Immature natural killer cell (primary cell): ENCODE data around the gene ZSWIM6. TPM values are rescaled to one million over a fixed set of nuclear protein-coding genes. Genes with fewer than 3 reads are reported as not detected.
A peak's percentile ranks its signal among the peaks of the same experiment; 100 is the strongest.

ENCODE experiments used
- DNase-seq, 3 donors: peaks; one replicate each; pipeline ENCODE4 v3.0.0; 2022; ENCODE audit warnings: mixed read lengths in 1 of 3
- H3K27ac Mint-ChIP-seq, 6 donors: one replicate each; pipeline ENCODE4 v1.8.0; 2020; ENCODE audit warnings: mixed read lengths in 6 of 6, mild to moderate bottlenecking in 5 of 6, inconsistent platforms in 4 of 6, moderate library complexity in 3 of 6
- H3K27me3 Mint-ChIP-seq, 3 donors: one replicate each; pipeline ENCODE4 v1.8.0; 2020 to 2021; ENCODE audit warnings: low read depth in 3 of 3, mild to moderate bottlenecking in 3 of 3, mixed read lengths in 3 of 3, moderate library complexity in 3 of 3, inconsistent platforms in 1 of 3
- H3K36me3 Mint-ChIP-seq, 3 donors: one replicate each; pipeline ENCODE4 v1.8.0; 2020; ENCODE audit warnings: mixed read lengths in 3 of 3, inconsistent platforms in 2 of 3, mild to moderate bottlenecking in 2 of 3
- H3K4me1 Mint-ChIP-seq, 2 donors: one replicate each; pipeline ENCODE4 v1.8.0; 2020; ENCODE audit warnings: inconsistent platforms in 2 of 2, mild to moderate bottlenecking in 2 of 2, mixed read lengths in 2 of 2, moderate library complexity in 1 of 2
- H3K4me3 Mint-ChIP-seq, 5 donors: one replicate each; pipeline ENCODE4 v1.8.0; 2020; ENCODE audit warnings: mild to moderate bottlenecking in 5 of 5, mixed read lengths in 5 of 5, inconsistent platforms in 3 of 5, moderate library complexity in 3 of 5
- H3K9me3 Mint-ChIP-seq, 6 donors: one replicate each; pipeline ENCODE4 v1.8.0; 2020; ENCODE audit warnings: mild to moderate bottlenecking in 6 of 6, mixed read lengths in 6 of 6, inconsistent platforms in 4 of 6, moderate library complexity in 3 of 6
- polyA plus RNA-seq, 3 donors: library from polyadenylated mRNA; unstranded; fragments of 300-500 nt; fragmentation: Illumina TruSeq; gene quantifications; one replicate each; pipeline ENCODE4 v1.2.3, GENCODE V29; 2021

Gene ZSWIM6
- polyA plus RNA-seq, 3 donors from 2014 or later, result 0.40 to 0.76 (median 0.43) TPM

DNA sequence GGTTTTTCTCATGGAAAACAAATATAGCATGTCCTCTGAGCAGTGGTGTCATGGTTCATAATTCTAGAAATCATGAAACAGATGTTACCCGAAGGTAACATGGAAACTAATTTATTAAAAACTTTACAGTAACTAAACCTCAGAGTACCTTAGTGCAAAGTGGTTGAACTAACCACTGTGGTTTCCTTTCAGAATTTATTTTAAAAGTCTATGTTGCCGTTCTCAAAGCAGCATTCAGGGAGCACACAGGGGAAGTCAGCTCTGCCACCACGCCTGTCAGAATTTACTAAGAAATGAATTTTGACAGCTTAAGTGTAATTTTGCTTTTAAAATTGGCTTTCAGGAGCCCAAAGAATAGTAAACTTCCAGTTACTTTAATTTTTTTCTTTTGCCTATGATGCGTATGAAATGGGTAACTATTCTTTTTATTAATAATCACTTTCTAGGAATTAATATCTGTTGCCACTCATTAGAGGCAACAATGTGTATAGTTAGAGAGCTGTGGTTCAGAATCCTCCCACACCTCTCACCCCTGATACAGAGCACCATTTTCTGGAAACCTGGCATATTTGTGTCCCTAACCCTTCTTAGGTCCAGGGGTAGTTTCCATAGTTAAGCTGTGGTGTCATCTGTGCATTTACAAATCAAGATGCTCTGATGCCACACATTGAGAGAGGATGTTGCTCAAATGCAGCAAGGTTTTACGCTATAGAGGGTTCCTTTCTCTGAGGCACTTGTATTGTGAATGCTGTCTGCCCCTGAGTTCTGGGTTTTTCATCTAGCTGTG is 202.6 kb downstream of the ZSWIM6 start:
- peaks cover 19 to 47% (median 33%) of the 10 kb centered on the region in 3 donors for H3K36me3 Mint-ChIP-seq
- H3K4me1 Mint-ChIP-seq, result peaks cover 21 to 28% of the 10 kb centered on the region in 2 donors
- no peaks in the 10 kb centered on the region for H3K27me3 Mint-ChIP-seq
- H3K4me3 Mint-ChIP-seq, result peak overlapping the region in 3 of 5 donors; percentile 3 to 21 (median 11)
- peak in 2 of 3 donors; percentile 15 to 17 for DNase-seq
- H3K9me3 Mint-ChIP-seq, result no peaks in the 10 kb centered on the region
- peak overlapping the region in 4 of 6 donors; percentile 3 to 80 (median 10) for H3K27ac Mint-ChIP-seq

DNA sequence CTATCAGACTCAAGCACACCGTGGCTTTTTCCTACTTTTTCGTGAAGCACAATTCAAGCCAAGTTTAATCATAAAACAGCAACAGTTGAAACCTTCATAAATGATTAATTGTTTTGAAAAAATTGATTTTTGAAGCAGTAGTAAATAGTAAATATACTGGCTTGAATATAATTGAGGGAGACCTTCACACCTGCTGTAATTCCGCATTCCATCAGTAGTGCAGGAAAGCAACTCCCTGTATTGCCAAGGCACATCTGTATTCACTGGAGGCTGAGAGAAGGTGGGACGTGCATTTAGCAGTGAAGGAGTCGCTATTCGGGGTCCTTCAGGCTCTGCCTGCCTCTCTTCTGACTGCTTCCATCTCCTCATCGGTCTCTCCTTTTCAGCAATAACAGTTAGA is 203.8 kb downstream of the ZSWIM6 start:
- Mint-ChIP-seq H3K27me3 (no peaks in the 10 kb centered on the region), H3K36me3 (peaks cover 24 to 41% (median 37%) of the 10 kb centered on the region in 3 donors), H3K4me1 (peaks cover 21 to 28% of the 10 kb centered on the region in 2 donors), H3K9me3 (no peaks in the 10 kb centered on the region), H3K4me3 (no peak overlapping the region), H3K27ac (no peak overlapping the region)
- no peak for DNase-seq

- Mint-ChIP-seq H3K4me1 (peaks cover 21 to 28% of the 10 kb centered on the region in 2 donors), H3K36me3 (peaks cover 32 to 45% (median 44%) of the 10 kb centered on the region in 3 donors), H3K27ac (no peak overlapping the region), H3K4me3 (no peak overlapping the region), H3K9me3 (no peaks in the 10 kb centered on the region), H3K27me3 (no peaks in the 10 kb centered on the region)
- DNase-seq, result no peak
Measured at GRCh38 chr5:61536922-61537321, 204.9 kb downstream of the ZSWIM6 start.

GRCh38 chr5:61538722-61539501 is 206.9 kb downstream of the ZSWIM6 start:
- Mint-ChIP-seq H3K27me3 (no peaks in the 10 kb centered on the region), H3K9me3 (peaks cover 0 to 4% (median 0%) of the 10 kb centered on the region in 6 donors), H3K36me3 (peaks cover 50 to 61% (median 56%) of the 10 kb centered on the region in 3 donors), H3K27ac (no peak overlapping the region), H3K4me3 (no peak overlapping the region), H3K4me1 (peaks cover 15 to 17% of the 10 kb centered on the region in 2 donors)
- no peak for DNase-seq

DNA sequence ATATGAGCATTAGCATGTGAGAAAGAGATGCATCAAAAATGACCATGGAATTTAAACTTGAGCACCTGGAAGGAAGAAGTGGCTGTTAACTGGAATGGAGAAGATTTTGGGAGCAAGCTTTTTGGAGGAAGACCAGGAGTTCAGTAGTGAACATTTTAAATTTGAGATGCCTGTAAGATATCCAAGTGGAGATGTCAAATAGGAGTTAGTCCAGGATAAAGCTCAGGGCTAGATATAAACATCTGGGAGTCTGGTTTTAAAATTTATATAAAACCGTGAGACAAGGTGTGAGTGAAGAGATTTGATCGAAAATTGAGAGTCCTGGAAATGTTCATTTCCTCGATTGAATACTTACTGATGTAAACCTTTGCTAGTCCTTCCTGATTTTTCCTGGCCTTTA is 217.5 kb downstream of the ZSWIM6 start:
- H3K27ac Mint-ChIP-seq, result no peak overlapping the region
- no peak for DNase-seq
- no peak overlapping the region for H3K4me3 Mint-ChIP-seq
- H3K36me3 Mint-ChIP-seq, result peaks cover 10 to 27% (median 21%) of the 10 kb centered on the region in 3 donors
- H3K9me3 Mint-ChIP-seq, result no peaks in the 10 kb centered on the region
- H3K27me3 Mint-ChIP-seq, result peaks cover 0 to 2% (median under 1%) of the 10 kb centered on the region in 3 donors
- H3K4me1 Mint-ChIP-seq, result no peaks in the 10 kb centered on the region

DNA sequence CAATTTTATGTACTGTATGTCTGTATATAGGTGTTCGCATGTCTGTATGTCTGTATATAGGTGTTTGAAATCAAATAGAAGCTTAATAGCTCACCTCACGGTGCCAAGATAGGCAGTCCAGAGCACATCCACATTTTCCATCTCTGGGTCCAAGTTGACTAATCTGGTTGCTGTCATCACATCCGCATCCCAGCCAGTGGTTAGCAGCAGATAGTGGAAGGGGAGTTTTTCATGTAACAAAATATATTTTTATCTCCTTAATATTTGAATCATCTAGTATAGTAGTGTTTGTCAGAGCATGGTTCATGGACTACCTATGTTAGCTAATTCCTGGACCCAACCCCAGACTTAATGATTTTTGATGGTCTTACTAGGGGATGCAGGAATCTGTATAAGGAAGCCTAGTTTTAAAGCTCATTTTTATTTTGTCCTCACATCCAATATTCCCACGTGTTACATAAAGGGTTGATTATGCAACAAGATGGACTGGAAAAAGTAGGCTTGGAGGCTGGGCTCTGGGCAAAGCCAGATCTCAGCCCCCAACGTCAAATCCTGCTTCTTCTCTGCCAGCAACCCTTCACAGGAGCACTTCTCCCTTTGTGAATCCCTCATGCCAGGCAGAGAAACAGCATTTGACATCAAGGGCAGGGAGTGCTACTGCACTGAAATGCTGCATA is 219.7 kb downstream of the ZSWIM6 start:
- no peak overlapping the region for H3K27ac Mint-ChIP-seq
- peaks cover 0 to 8% (median 0%) of the 10 kb centered on the region in 3 donors for H3K27me3 Mint-ChIP-seq
- H3K36me3 Mint-ChIP-seq, result peaks cover 7 to 17% (median 10%) of the 10 kb centered on the region in 3 donors
- no peaks in the 10 kb centered on the region for H3K9me3 Mint-ChIP-seq
- H3K4me3 Mint-ChIP-seq, result no peak overlapping the region
- H3K4me1 Mint-ChIP-seq, result no peaks in the 10 kb centered on the region
- DNase-seq, result no peak

DNA sequence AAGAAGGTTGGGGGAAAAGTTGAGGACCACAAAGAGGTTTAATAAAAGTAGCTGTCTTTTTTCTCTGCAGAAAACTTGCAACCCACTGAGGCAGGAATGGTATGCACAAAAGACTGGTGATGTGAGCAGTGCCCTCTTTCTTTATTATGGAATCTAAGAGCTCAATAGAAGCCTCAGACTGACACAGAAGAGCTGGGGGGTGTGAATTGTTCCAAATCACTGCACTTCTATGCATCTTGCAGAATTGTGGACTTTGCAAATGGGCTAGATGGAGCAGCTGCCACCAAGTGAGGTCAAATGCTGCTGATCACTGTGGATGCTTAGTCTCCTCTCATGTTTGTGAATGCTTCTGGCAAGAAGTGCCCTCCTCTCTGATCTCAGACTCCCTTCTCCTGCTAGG is 227.1 kb downstream of the ZSWIM6 start:
- Mint-ChIP-seq H3K36me3 (no peaks in the 10 kb centered on the region), H3K4me1 (no peaks in the 10 kb centered on the region), H3K9me3 (no peaks in the 10 kb centered on the region), H3K27ac (no peak overlapping the region), H3K27me3 (peaks cover 0 to 6% (median 0%) of the 10 kb centered on the region in 3 donors), H3K4me3 (no peak overlapping the region)
- DNase-seq, result no peak

DNA sequence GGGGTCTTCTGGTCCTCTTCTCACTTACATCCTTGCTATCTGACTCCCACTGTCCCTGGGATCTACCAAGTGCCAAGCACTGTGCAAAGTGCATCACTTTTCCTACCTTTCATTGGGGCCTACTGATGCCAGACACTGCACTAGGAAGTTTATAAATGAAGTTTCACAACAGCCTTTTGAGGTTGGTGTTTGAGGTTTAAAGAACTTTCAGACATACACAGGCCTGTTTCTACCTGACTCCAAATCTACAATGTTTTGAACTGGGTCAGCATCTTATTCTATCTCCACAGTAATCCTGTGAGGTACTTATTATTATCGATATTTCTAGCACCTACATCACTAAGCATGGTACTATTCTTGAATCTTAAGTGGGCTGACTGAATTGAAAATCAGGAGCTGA is 227.7 kb downstream of the ZSWIM6 start:
- H3K36me3 Mint-ChIP-seq, result no peaks in the 10 kb centered on the region
- no peaks in the 10 kb centered on the region for H3K4me1 Mint-ChIP-seq
- H3K27me3 Mint-ChIP-seq, result peaks cover 0 to 6% (median under 1%) of the 10 kb centered on the region in 3 donors
- DNase-seq, result no peak
- no peak overlapping the region for H3K27ac Mint-ChIP-seq
- H3K9me3 Mint-ChIP-seq, result no peaks in the 10 kb centered on the region
- H3K4me3 Mint-ChIP-seq, result no peak overlapping the region

DNA sequence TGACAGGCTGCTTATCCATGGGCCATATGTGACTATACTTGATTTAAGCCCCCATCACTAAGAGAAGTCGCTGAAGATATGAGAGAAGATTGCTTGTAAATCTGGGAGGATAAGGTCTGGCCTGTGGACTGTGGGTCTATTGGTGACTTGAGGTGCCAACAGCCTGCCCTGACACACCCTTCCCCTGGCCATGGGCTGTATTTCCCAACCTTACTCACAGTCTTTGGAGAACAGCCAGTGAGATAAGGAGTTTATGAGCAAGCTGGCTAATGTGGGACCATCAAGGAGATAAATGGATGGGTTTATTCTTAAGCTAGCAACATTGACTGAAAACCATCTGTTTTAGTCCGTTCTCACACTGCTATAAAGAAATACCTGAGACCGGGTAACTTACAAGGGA is 231.3 kb downstream of the ZSWIM6 start:
- no peak for DNase-seq
- Mint-ChIP-seq H3K27me3 (peaks cover 2 to 6% (median 3%) of the 10 kb centered on the region in 3 donors), H3K27ac (no peak overlapping the region), H3K4me1 (no peaks in the 10 kb centered on the region), H3K9me3 (no peaks in the 10 kb centered on the region), H3K4me3 (no peak overlapping the region), H3K36me3 (no peaks in the 10 kb centered on the region)

GRCh38 chr5:61567337-61567736 is 235.3 kb downstream of the ZSWIM6 start:
- peaks cover 2 to 6% (median 5%) of the 10 kb centered on the region in 3 donors for H3K27me3 Mint-ChIP-seq
- no peaks in the 10 kb centered on the region for H3K9me3 Mint-ChIP-seq
- no peaks in the 10 kb centered on the region for H3K4me1 Mint-ChIP-seq
- H3K36me3 Mint-ChIP-seq, result no peaks in the 10 kb centered on the region
- DNase-seq, result no peak
- no peak overlapping the region for H3K4me3 Mint-ChIP-seq
- no peak overlapping the region for H3K27ac Mint-ChIP-seq

DNA sequence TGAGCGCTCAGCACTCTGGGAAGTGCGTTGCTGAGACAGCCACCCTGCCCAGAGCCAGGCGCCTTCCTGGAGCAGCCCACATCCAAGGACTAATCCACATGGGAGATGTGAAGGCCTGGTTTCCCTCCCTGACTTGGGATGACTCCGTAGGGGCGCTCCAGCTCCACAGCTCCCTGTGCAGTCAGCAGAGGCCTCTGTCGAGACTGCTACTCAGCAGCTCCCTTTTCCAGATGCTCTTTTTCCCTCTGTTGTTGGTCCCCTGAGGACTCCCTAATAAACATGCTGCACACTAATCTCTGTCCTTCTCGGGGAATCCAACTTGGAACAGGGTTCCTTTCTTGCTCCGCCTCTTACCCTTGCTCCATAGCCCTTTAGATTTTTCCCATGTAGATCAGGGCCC is 237.3 kb downstream of the ZSWIM6 start:
- Mint-ChIP-seq H3K4me1 (no peaks in the 10 kb centered on the region), H3K27ac (no peak overlapping the region), H3K36me3 (no peaks in the 10 kb centered on the region), H3K9me3 (no peaks in the 10 kb centered on the region), H3K27me3 (peaks cover 2 to 6% (median 5%) of the 10 kb centered on the region in 3 donors), H3K4me3 (no peak overlapping the region)
- no peak for DNase-seq

GRCh38 chr5:61570767-61571166 is 238.7 kb downstream of the ZSWIM6 start:
- H3K36me3 Mint-ChIP-seq, result no peaks in the 10 kb centered on the region
- H3K27me3 Mint-ChIP-seq, result peaks cover 2 to 9% (median 3%) of the 10 kb centered on the region in 3 donors
- no peak overlapping the region for H3K27ac Mint-ChIP-seq
- DNase-seq, result no peak
- H3K4me3 Mint-ChIP-seq, result no peak overlapping the region
- H3K4me1 Mint-ChIP-seq, result no peaks in the 10 kb centered on the region
- no peaks in the 10 kb centered on the region for H3K9me3 Mint-ChIP-seq

GRCh38 chr5:61572959-61573358 is 240.9 kb downstream of the ZSWIM6 start:
- Mint-ChIP-seq H3K36me3 (no peaks in the 10 kb centered on the region), H3K27me3 (peaks cover 0 to 9% (median under 1%) of the 10 kb centered on the region in 3 donors)

GRCh38 chr5:61575103-61575502 is 243.0 kb downstream of the ZSWIM6 start:
- Mint-ChIP-seq H3K36me3 (no peaks in the 10 kb centered on the region), H3K27ac (no peak overlapping the region), H3K4me3 (no peak overlapping the region), H3K4me1 (no peaks in the 10 kb centered on the region), H3K9me3 (no peaks in the 10 kb centered on the region), H3K27me3 (peaks cover 0 to 9% (median 0%) of the 10 kb centered on the region in 3 donors)
- DNase-seq, result no peak

More at GRCh38 chr5:61572959-61573358, 240.9 kb downstream of the ZSWIM6 start:
- H3K9me3 Mint-ChIP-seq, result no peaks in the 10 kb centered on the region
- no peak overlapping the region for H3K27ac Mint-ChIP-seq
- H3K4me1 Mint-ChIP-seq, result no peaks in the 10 kb centered on the region
- no peak overlapping the region for H3K4me3 Mint-ChIP-seq
- DNase-seq, result no peak
